GM12878 (cell line): ENCODE measurements around the gene LIF. TPM values are rescaled to one million over a fixed set of nuclear protein-coding genes. Genes with fewer than 3 reads are reported as not detected.

Experiments
- ATAC-seq: fragments of 200-7000 bp; cut with Tn5 transposase; 3 replicates; pipeline ENCODE4 v1.9.1; 2020; ENCODE audit warnings: mild to moderate bottlenecking, moderate library complexity
- BruUV-seq: library from RNA; stranded (reverse); fragments of 400-500 nt; replicated peaks from 2 replicates; lab custom pipeline; 2021; lab: Mats Ljungman, UMichigan
- CTCF ChIA-PET: fragments of 300-600 bp; sonication (Branson Sonifier 250); formaldehyde crosslinking; extraction: SDS; loops from one replicate; lab custom pipeline; 2021; ENCODE audit warnings: inconsistent platforms; lab: Yijun Ruan, JAX
- POLR2A ChIA-PET: fragments of 350-600 bp; formaldehyde crosslinking; extraction: SDS; loops from one replicate; lab custom pipeline; 2021; ENCODE audit warnings: inconsistent platforms; lab: Charles Lee
- RAD21 ChIA-PET: fragments of 300-600 bp; sonication (Branson Sonifier 250); formaldehyde crosslinking; loops from one replicate; lab custom pipeline; 2023; ENCODE audit warnings: antibody characterized with exemption; ENCODE audit not compliant: unreplicated experiment; lab: Charles Lee
- SMC1A ChIA-PET: fragments of 300-600 bp; sonication (Branson Sonifier 250); formaldehyde crosslinking; loops from one replicate; lab custom pipeline; 2023; ENCODE audit not compliant: unreplicated experiment, uncharacterized antibody; lab: Charles Lee
- DNase-seq: peaks from one replicate; pipeline ENCODE4 v3.0.0-alpha.2; 2011; ENCODE audit warnings: low read depth, low spot score
- FAIRE-seq: peaks from 3 replicates; lab custom pipeline; 2011; peaks lifted over from hg19 to GRCh38; lab: Jason Lieb, UNC
- H2AFZ ChIP-seq: 2 replicates; pipeline ENCODE4 v1.6.0; 2011; ENCODE audit warnings: low read depth, low read length, control low read depth; ENCODE audit not compliant: control insufficient read depth
- H3K27ac ChIP-seq: 2 replicates; pipeline ENCODE4 v1.5.1; 2011; ENCODE audit warnings: control low read depth; ENCODE audit not compliant: control insufficient read depth, insufficient read depth
- H3K27me3 ChIP-seq, 2 experiments: replicated peaks in 1 of 2; 2 replicates each; pipeline versions ENCODE4 v1.6.0 to v1.6.1; 2011; ENCODE audit warnings: low read length in 1 of 2; ENCODE audit not compliant: control insufficient read depth in 2 of 2, insufficient read depth in 2 of 2
- H3K36me3 ChIP-seq, 2 experiments: 2 replicates each; pipeline ENCODE4 v1.5.1; 2011; ENCODE audit warnings: low read length in 1 of 2; ENCODE audit not compliant: control insufficient read depth in 2 of 2, insufficient read depth in 2 of 2
- H3K4me1 ChIP-seq: 2 replicates; pipeline ENCODE4 v1.6.1; 2011; ENCODE audit warnings: mild to moderate bottlenecking, low read length, moderate library complexity, mixed read lengths; ENCODE audit not compliant: control insufficient read depth, insufficient read depth
- H3K4me2 ChIP-seq: 2 replicates; pipeline ENCODE4 v1.6.0; 2011; ENCODE audit warnings: control low read depth; ENCODE audit not compliant: control insufficient read depth, insufficient read depth
- H3K4me3 ChIP-seq: fragments of 200-600 bp; sonication (generic); 2 replicates; pipeline ENCODE4 v1.5.1; 2016
- H3K79me2 ChIP-seq: 2 replicates; pipeline ENCODE4 v1.6.0; 2011; ENCODE audit warnings: low read length; ENCODE audit not compliant: control insufficient read depth, insufficient read depth
- H3K9ac ChIP-seq: 2 replicates; pipeline ENCODE4 v1.8.0; 2011; ENCODE audit warnings: low read length, control low read depth, mixed read lengths; ENCODE audit not compliant: control insufficient read depth, insufficient read depth
- H3K9me3 ChIP-seq: replicated peaks from 3 replicates; pipeline ENCODE4 v1.5.1; 2011; ENCODE audit warnings: mild to moderate bottlenecking, low read length; ENCODE audit not compliant: control insufficient read depth, insufficient read depth
- H4K20me1 ChIP-seq: 2 replicates; pipeline ENCODE4 v1.6.0; 2011; ENCODE audit not compliant: control insufficient read depth, insufficient read depth
- CBFB ChIP-seq: IDR thresholded peaks from 2 replicates; pipeline ENCODE4 v1.6.1; 2016; ENCODE audit warnings: antibody characterized with exemption, low read depth
- CHD1 ChIP-seq: IDR thresholded peaks from 2 replicates; pipeline ENCODE4 v1.6.1; 2012; ENCODE audit warnings: low read depth, low read length, improper control_type of control experiment
- EP300 ChIP-seq, 2 experiments: fragments of 150-350 bp in 1 of 2; IDR thresholded peaks; 2 replicates each; pipeline ENCODE4 v1.6.1; 2011 to 2012; ENCODE audit warnings: low read depth in 2 of 2, low read length in 2 of 2, borderline replicate concordance in 1 of 2, improper control_type of control experiment in 1 of 2, inconsistent platforms in 1 of 2; ENCODE audit not compliant: control insufficient read depth in 1 of 2
- ETV6 ChIP-seq, 2 experiments: fragments of 450-650 bp in 1 of 2; IDR thresholded peaks in 1 of 2; conservative IDR thresholded peaks in 1 of 2; 2 replicates each; pipeline ENCODE4 v1.6.1; 2014; ENCODE audit warnings: antibody characterized with exemption in 1 of 2, borderline replicate concordance in 1 of 2, low read depth in 1 of 2, mild to moderate bottlenecking in 1 of 2, moderate library complexity in 1 of 2
- IKZF1 ChIP-seq: fragments of 450-650 bp; conservative IDR thresholded peaks from 2 replicates; pipeline ENCODE4 v1.6.1; 2017; ENCODE audit warnings: antibody characterized with exemption, mild to moderate bottlenecking
- JUND ChIP-seq: IDR thresholded peaks from 2 replicates; pipeline ENCODE4 v1.6.1; 2012; ENCODE audit warnings: low read depth, mild to moderate bottlenecking, low read length, improper control_type of control experiment, moderate library complexity
- MYB ChIP-seq: fragments of 150-350 bp; IDR thresholded peaks from 2 replicates; pipeline ENCODE4 v1.6.1; 2014; ENCODE audit warnings: mild to moderate bottlenecking, low read depth, low read length, borderline replicate concordance
- NBN ChIP-seq: fragments of 450-650 bp; IDR thresholded peaks from 2 replicates; pipeline ENCODE4 v1.6.1; 2016
- NR2C1 ChIP-seq: fragments of 450-650 bp; IDR thresholded peaks from 2 replicates; pipeline ENCODE4 v1.6.1; 2017; ENCODE audit warnings: antibody characterized with exemption, mild to moderate bottlenecking, moderate library complexity
- POLR2AphosphoS5 ChIP-seq: IDR thresholded peaks from 2 replicates; pipeline ENCODE4 v1.6.1; 2011; ENCODE audit warnings: mild to moderate bottlenecking, low read length, inconsistent platforms
- RAD51 ChIP-seq: fragments of 450-650 bp; IDR thresholded peaks from 2 replicates; pipeline ENCODE4 v1.6.1; 2016; ENCODE audit warnings: moderate library complexity, mild to moderate bottlenecking, inconsistent platforms
- RB1 ChIP-seq: fragments of 450-650 bp; formaldehyde crosslinking; IDR thresholded peaks from 2 replicates; pipeline ENCODE4 v1.6.1; 2017; ENCODE audit warnings: mild to moderate bottlenecking, borderline replicate concordance
- SIN3A ChIP-seq: IDR thresholded peaks from 2 replicates; pipeline ENCODE4 v1.6.1; 2012; ENCODE audit warnings: low read depth, low read length, improper control_type of control experiment
- STAT3 ChIP-seq: IDR thresholded peaks from 2 replicates; pipeline ENCODE4 v1.6.1; 2011; ENCODE audit warnings: low read depth, low read length, improper control_type of control experiment
- TAF1 ChIP-seq: IDR thresholded peaks from 2 replicates; pipeline ENCODE4 v1.6.1; 2011; ENCODE audit warnings: mild to moderate bottlenecking, low read depth, low read length, borderline replicate concordance
- TCF7 ChIP-seq: IDR thresholded peaks from 2 replicates; pipeline ENCODE4 v1.6.1; 2014; ENCODE audit warnings: antibody characterized with exemption, borderline replicate concordance
- ZBED1 ChIP-seq: IDR thresholded peaks from 2 replicates; pipeline ENCODE4 v1.6.1; 2016; ENCODE audit warnings: borderline replicate concordance
- ZNF217 ChIP-seq: fragments of 450-650 bp; IDR thresholded peaks from 2 replicates; pipeline ENCODE4 v1.6.1; 2017; ENCODE audit warnings: antibody characterized with exemption, mild to moderate bottlenecking
- WGBS: methylation state at CpG from one replicate; pipeline ENCODE4 v1.1.6; 2016; ENCODE audit warnings: low lambda C conversion rate; ENCODE audit not compliant: insufficient replicate concordance, insufficient coverage; ENCODE audit errors: missing lambda C conversion rate; 5-methylcytosine and 5-hydroxymethylcytosine counted together
- in situ Hi-C: fragments of 300-500 bp; cut with MboI; formaldehyde crosslinking; loops from 9 replicates; pipeline ENCODE4 v1.14.3; 2018; ENCODE audit warnings: mixed read lengths
- intact Hi-C: fragments of 100-400 bp; cut with micrococcal nuclease; formaldehyde crosslinking; loops from one replicate; pipeline ENCODE4 v1.14.2; 2022; ENCODE audit not compliant: unreplicated experiment
- polyA plus RNA-seq, 11 experiments: library from polyadenylated mRNA; depleted of rRNA in 4 of 11; unstranded in 6 of 11; stranded (reverse) in 5 of 11; fragments of >200 nt; fragmentation: Nextera tagmentation in 4 of 11; fragmentation: Illumina TruSeq in 1 of 11; extraction: Ambion mirVana in 4 of 11; extraction: Trizol in 1 of 11; gene quantifications; 1 replicate in 1 of 11; 2 replicates in 10 of 11; pipeline versions ENCODE4 v1.2.1 to v1.2.3, GENCODE V29; 2011 to 2016; ENCODE audit warnings: inconsistent platforms in 2 of 11, missing spikeins in 2 of 11, low read depth in 1 of 11
- total RNA-seq, 4 experiments: library from RNA; depleted of rRNA in 3 of 4; stranded (reverse); fragments of >200 nt in 3 of 4; fragmentation: Illumina TruSeq in 1 of 4; extraction: Trizol in 1 of 4; gene quantifications; 2 replicates each; pipeline versions ENCODE4 v1.2.1 to v1.2.3, GENCODE V29; 2013 to 2021
- TF ChIP-seq, protein P1 (sequence below): IDR thresholded peaks from 2 replicates; pipeline ENCODE4 v1.6.1; 2012; ENCODE audit warnings: low read depth, low read length, improper control_type of control experiment
- TF ChIP-seq, protein P2 (sequence below): fragments of 150-350 bp; IDR thresholded peaks from 2 replicates; pipeline ENCODE4 v1.6.1; 2014; ENCODE audit warnings: mild to moderate bottlenecking, low read depth, low read length

The LIF gene
- total and polyA plus RNA-seq, 10 of the 15 experiments (the other 5 are each of a cell fraction or from before 2014, with no cell fraction given), result 0.05 to 3.4 (median 0.97) TPM

DNA sequence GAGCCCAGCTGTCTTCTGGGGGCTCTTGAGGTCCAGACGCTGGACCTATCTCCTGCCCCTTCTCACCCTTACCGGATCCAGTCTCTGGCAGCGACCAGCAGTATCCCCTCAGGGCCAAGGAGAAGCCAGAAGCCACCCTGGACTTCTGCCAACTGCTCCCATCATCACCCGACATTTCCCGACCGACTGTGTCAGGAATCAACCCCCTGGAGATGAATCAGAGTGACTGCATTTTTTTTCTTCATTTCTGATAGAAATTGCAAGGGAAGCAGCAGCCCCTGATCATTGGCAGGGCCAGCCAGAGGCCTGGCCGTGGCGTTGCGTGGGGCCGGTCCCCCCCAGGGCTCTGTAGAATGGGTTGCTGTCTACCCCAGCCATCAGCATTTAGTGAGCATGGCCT is 5.2 kb upstream of the LIF start:
- CTCF ChIA-PET, result interaction anchor here (1.1 to 1.5 kb wide), 2 partner anchors 37 to 147 kb away, joined by 4 to 5 read pairs; partner anchors contain the start of gene CASTOR1
- Histone ChIP-seq H3K27me3 (peaks cover 2 to 3% of the 10 kb centered on the region in 2 experiments; a peak in 1 of 4 replicates), H3K79me2 (no peaks in the 10 kb centered on the region), H3K4me1 (peaks cover 10% of the 10 kb centered on the region), H3K4me3 (no peak overlapping the region), H3K9me3 (no peaks in the 10 kb centered on the region), H4K20me1 (no peaks in the 10 kb centered on the region)
- BruUV-seq, result no TSS peak
- POLR2A ChIA-PET, result no interaction called here
- in situ Hi-C loops, result no loop called here
- DNase-seq, result no peak
- FAIRE-seq, result no peak
- intact Hi-C loops, result no loop called here
- TF ChIP-seq ZBED1, result no peak
- TF ChIP-seq, protein P1, sequence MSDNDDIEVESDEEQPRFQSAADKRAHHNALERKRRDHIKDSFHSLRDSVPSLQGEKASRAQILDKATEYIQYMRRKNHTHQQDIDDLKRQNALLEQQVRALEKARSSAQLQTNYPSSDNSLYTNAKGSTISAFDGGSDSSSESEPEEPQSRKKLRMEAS, result no peak
- TF ChIP-seq, protein P2, sequence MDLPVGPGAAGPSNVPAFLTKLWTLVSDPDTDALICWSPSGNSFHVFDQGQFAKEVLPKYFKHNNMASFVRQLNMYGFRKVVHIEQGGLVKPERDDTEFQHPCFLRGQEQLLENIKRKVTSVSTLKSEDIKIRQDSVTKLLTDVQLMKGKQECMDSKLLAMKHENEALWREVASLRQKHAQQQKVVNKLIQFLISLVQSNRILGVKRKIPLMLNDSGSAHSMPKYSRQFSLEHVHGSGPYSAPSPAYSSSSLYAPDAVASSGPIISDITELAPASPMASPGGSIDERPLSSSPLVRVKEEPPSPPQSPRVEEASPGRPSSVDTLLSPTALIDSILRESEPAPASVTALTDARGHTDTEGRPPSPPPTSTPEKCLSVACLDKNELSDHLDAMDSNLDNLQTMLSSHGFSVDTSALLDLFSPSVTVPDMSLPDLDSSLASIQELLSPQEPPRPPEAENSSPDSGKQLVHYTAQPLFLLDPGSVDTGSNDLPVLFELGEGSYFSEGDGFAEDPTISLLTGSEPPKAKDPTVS, result no peak
- TF ChIP-seq CBFB, result no peak
- TF ChIP-seq CHD1, result no peak
- TF ChIP-seq RAD51, result no peak
- no peak for TF ChIP-seq ETV6 (conservative IDR thresholded peaks at IDR 0.05 in 1 of 2, IDR thresholded peaks at IDR 0.05 in 1 of 2; ENCODE audit: borderline replicate concordance in 1 of 2, low read depth in 1 of 2)
- no peak for TF ChIP-seq NBN
- no peak for TF ChIP-seq JUND
- no peak for TF ChIP-seq IKZF1
- no peak for TF ChIP-seq TCF7
- TF ChIP-seq POLR2AphosphoS5, result no peak
- TF ChIP-seq EP300 (IDR thresholded peaks at IDR 0.05; ENCODE audit: borderline replicate concordance in 1 of 2, control insufficient read depth in 1 of 2, low read depth in 2 of 2, low read length in 2 of 2), result no peak
- no peak for TF ChIP-seq MYB
- no peak for TF ChIP-seq RB1
- TF ChIP-seq ZNF217, result no peak
- TF ChIP-seq NR2C1, result no peak
- TF ChIP-seq TAF1, result no peak
- TF ChIP-seq SIN3A, result no peak
- TF ChIP-seq STAT3, result no peak
- TF ChIP-seq, all 136 proteins: peak for 0
- RAD21 ChIA-PET, result interaction anchor here (1.5 to 1.6 kb wide), 2 partner anchors 37 to 144 kb away, joined by 4 to 5 read pairs; no protein-coding TSS in a partner anchor
- H3K9ac ChIP-seq, result no peak overlapping the region
- no peak overlapping the region for H2AFZ ChIP-seq
- SMC1A ChIA-PET, result no interaction called here
- ATAC-seq, result no peak
- WGBS, result 54% methylated on average over 10 of the region's 10 CpGs
- no peak overlapping the region for H3K27ac ChIP-seq
- no peaks in the 10 kb centered on the region for H3K36me3 ChIP-seq
- H3K4me2 ChIP-seq, result no peak overlapping the region
